GM21381 (cell line): Measurements from ENCODE around the gene DEDD.
A peak's percentile ranks its signal among the peaks of the same experiment; 100 is the strongest.

Experiments
- ATAC-seq: cut with Tn5 transposase; IDR thresholded peaks from one replicate; pipeline ENCODE4 v1.9.1; 2021; ENCODE audit warnings: mild to moderate bottlenecking, moderate library complexity; ENCODE audit not compliant: unreplicated experiment

Gene DEDD

DNA sequence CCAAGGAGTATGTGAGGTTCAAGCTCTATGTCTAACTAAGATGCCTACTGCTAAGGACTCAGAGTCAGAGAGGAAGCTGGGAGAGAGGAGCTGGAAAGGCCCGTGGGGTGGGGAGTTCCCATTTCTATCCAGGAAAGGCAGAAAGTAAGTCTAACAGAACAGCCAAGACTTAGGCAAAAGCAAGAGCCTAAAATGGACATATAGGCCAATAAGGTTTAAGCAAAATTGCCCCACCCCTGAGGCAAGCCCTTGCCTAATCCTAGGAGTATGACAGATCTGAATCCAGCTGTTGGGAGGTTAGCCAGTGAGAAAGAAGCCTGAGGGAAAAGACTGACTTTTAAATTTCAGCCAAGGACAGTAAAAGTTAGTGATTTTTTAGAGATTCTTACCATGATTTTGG lies 35.9 kb downstream of the DEDD start:
- no peak for ATAC-seq

DNA sequence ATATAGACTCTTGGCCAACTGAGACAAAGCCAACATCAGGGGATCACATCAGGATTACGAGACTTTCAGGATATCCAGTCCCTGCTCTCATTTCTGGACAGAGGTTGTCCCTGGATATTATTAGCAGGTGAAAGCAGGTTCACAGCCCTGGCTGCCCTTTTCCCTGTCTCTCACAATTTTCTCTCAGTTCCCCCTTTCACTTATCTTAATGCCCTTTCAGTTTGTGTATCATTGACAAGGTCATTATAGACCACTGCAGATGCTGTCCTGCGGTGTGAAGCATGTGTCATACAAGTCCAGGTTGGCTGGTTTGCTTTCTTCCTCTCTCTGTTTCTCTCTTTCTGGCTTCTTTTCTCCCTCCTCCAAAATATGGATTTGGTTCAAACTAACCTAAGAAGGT lies 36.5 kb downstream of the DEDD start:
- ATAC-seq: peak; percentile 40

DNA sequence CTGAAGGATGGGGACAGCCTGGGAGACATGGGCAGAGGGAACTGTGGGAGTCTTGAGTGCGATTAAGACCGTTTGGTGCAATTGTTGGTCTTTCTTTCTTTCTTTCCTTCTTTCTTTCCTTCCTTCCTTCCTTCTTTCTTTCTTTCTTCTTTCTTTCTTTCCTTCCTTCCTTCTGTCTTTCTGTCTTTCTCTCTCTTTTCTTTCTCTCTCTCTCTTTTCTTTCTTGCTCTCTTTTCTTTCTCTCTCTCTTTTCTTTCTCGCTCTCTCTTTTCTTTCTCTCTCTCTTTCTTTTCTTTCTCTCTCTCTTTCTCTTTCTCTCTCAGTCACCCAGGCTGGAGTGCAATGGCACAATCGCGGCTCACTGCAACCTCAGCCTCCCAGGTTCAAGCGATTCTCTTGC lies 37.2 kb downstream of the DEDD start:
- no peak for ATAC-seq

DNA sequence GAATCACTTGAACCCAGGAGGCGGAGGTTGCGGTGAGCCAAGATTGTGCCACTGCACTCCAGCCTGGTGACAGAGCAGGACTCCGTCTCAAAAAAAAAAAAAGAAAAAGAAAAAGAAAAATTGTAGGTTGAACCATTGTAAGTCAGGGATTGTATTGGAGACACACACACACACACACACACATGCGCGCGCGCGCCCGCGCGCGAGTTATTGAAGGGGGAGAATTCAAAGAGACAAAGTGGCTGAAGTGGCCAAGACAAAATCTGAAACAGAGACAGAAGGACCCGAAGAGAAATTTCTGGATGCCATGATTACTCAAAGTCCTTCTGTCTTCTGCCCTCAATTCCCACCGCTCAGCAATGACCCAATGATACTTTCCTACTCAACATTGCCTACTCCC lies 38.0 kb downstream of the DEDD start:
- no peak for ATAC-seq

DNA sequence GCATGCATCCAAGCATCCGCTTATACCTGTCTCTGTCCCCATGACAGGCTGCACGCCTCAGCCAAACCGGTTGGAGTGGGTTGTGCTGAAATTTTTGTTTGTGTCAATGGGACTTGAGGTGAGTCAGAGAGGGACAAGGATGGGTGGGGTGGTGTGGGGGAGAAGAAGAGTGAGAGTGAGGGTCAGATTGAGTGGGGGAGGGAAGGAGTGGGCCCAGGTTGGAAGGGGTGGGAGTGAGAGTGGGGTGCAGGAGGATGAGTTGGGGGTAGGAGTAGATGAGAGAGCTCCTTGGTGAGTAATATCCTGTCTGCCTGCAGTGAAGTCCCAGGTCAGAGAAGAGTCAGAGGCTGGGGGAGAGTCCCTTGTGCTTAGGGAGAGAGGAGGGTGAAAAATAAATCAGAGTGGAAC lies 39.8 kb downstream of the DEDD start:
- ATAC-seq: no peak

DNA sequence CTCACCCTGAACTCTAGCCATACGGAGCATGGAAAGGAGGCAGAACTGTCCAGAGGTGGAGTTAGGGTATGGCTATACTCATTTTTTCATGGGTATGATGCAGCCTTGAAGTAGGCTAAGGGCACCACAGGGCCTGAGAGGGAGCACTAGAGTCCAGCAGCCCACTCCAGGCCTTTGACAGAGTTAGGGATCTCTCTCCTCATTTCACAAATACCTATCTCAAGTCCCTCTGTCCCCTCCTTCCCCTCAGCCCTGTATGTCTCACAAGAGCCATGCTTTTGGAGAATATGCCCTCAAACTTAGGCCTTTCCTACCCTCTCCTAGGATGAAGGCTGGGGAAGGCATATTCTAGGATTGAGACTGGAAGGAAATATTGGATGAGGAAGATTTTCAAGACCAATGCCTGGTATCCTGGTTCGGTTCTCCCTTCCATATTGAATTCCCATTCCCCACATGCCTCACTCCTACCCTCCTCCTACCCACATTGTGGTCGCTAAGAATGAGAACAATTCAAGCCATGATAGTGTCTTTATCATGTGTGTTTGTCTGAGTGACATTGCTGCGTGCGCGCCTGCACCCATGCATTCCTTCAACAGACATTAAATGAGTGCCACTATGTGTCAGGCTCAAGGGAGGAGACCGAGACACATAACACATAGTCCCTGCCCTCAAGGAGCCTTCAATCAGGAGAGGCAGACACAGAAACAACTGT lies 40.5 kb downstream of the DEDD start:
- ATAC-seq: no peak

DNA sequence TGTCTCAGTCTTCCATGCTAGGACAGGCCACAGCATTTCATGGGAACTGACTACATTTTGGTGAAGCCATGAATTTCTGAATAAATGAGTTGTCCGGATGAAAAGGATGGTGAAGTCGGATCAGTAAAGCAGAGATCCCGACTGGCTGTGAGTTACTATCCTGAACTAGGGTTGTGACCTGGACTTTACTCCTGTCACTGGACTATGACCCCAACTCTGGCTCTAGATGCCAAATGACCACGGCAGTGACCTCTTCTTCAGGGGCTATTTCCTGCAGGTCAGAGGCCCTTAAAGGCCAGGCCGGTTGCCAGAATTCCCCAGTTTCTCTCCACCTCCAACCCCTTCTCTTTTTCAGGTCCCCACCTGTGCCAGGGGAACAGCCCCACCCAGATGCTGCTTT lies 41.4 kb downstream of the DEDD start:
- ATAC-seq: no peak

DNA sequence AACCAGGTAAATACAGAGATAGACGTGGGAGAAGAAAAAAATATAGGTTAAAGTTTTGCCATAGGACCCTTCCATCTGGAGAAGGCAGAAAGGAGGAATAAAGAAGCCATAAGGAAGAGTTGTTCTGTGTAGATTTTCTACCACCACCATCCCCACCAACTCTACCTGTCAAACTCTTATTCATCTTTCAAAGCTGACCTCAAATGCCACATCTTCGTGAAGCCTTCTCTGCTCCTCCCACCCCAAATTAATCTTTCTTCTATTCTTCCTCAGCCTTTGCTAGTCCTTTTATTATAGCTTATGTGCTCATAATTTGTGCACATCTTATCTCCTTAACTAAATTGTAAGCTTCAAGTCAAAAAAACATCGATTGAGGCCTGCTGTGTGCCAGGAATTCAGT lies 41.9 kb downstream of the DEDD start:
- no peak for ATAC-seq

DNA sequence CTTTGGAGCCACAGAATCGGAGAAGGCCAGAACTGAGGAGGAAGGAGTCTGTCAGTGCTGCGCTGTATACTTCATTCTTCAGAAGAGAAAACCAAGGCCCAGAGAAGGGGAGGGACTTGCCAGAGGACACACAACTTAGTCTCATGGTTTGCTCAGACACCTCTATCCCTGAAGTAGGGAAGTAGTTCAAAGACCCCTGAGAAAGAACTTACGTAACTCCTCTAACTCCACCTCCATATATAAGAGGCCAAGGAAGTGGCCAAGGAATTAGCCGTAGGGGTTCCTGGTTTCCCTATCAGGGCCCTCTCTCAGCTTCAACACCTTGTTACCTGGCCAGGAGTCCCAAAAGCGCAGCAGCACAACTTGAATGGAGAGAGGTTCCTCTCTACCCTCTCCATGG lies 42.5 kb downstream of the DEDD start:
- ATAC-seq: no peak

DNA sequence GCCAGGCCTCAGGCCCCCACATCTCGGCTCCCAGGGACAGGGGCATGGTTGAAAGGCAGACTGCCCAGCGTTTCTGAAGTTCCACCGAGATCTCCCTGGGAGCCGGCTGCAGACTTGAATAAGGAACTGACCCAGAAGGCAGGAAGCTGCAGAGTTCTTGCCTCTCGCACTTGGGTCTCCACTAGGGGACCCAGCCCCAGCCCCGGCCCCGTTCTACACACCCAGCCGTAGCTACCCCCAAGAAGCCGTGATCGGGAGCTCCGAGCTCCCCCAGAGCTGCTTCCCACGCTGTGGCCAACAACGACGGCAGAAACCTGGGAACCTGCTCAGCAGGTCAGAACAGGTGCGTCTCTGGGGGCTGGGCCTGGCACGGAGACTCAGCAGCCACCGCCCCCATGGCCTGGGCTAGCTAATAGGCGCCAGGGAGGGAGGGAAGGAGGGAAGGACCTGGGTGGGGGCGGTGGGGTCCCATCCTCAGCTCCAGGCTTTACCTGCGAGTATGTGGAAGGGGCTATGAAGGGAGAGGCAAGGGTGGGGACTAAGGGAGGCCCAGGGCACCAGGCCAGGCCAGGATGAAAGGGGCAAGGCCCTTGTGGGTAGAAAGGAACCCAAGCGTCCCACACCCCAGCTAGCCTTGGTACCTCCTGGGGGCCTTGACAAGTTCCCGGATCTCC lies 43.1 kb downstream of the DEDD start, which contains the start of gene NECTIN4:
TSS of gene NECTIN4 (minus strand) at position 308 of the 674 bp plus-strand sequence. CDS start at position 46, 262 bp downstream.
- no peak for ATAC-seq

DNA sequence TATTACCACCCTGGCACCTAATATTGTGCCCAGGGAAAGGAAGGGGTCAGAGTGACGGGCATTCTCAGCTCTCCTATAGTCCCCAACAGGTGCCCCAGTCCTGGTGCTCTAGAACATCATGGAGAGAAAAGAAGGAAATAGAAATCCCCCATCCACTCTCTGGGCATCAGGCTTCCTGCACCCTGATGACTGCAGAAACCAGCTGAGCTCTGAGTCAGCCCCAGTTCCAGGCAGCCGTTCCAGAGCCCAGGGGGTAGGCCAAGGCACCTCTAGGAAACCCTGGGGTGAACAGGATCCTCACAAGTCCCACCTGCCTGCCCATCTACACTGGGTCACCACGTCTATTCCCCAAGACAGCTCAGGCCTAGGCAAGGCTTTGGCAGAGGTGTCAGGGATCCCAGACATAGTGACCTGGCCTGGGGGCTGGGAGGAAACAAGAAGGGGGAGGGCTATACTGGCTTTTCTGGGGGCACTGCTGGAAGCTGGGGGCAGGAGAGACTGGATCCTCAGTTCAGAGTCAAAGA lies 43.8 kb downstream of the DEDD start:
- no peak for ATAC-seq

DNA sequence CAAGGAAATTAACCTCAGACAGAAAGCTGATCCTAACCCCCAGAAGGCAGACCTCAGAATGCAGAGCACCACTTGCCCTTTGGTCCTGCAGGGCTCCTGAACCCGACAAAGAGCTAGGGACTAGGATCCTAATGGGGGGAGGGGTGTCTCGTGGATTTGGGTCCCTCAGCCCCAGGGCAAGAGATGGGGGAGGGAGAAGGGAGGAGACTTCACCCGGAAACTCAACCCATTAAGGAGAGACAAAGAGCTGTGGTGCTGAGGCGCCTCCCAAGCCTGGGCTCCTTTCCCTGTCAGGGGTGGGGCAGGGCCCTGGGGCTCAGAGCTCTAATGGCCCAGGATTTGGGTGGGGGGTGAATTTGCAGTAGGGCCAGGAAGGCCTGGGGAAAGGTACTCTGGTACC lies 46.0 kb downstream of the DEDD start:
- ATAC-seq: no peak

DNA sequence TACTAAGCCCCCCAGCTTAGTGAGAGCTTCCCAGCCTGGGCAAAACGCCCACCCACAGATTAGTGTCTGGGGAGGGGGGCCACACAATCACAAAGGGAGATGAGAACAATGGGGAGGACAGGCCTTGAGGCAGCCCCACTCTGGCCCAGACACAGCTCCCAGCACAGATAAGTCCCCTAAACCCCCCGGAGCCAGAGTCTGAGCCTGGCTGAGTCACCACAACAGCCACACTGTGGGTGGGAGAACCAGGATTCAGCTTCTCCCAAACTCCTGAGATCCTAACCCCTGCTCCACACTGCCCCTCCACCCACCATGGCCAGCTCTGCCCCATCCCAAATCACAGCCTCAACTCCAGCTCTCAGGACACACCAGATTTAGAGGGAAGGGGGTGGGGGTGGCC lies 47.3 kb downstream of the DEDD start:
- ATAC-seq: no peak

DNA sequence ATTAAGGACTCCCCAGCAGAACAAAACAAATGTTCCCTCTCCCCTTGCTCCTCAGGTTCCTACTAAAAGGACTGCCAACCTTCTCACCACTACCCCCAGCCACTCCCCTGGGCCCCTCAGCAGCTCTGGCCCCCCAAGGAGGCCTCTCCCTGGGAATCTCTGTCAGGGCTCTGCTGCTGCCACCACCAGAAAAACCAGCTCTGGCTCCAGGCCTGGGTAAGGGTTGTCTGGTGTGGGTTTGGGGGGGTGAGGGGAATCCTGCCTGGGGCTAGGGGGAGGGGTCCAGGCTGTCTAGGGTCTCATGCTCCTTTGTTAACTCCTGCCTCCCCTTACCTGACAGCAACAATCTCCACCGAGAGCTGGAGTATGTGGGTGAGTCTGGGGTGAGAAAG lies 47.9 kb downstream of the DEDD start:
- ATAC-seq: no peak

DNA sequence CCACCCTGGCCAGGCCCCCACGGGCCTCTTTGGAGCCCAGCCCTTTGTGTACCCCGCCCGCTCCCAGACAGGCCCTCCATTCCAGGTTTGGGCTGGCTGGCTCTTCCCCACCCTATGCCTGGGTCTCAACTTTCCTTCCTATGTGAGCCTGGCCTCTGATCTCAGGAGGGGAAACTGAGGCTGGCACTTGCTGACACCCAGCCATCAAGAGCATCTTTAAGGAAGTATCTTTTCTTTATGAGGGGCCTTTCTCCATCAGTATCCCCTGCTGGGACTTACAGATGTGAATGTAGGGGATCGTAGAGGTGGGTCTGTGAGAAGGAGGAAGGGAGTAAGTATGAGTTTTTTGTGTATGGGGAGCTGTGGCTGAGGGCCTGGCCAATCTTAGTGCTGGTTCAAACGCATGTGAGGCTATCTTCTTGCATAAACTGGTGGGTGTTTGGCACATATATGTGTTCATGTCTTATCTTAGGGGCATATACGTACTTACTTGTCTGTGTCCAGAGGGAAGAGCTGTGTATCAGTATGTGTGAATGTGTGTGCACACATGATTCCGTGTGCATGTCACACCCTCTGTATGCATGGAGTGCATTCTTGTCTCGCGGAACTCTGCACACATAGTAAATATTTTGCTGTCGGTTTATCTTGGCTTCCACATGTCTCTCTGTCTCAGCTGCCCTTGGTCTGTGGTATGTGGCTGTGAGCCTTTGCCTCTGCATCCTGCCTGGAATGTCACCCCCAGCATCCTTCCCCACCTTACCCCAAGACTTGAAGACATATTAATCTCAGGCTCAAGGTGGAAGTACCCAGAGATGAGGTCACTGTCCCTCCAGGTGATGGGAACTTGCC lies 48.5 kb downstream of the DEDD start:
- ATAC-seq: no peak

DNA sequence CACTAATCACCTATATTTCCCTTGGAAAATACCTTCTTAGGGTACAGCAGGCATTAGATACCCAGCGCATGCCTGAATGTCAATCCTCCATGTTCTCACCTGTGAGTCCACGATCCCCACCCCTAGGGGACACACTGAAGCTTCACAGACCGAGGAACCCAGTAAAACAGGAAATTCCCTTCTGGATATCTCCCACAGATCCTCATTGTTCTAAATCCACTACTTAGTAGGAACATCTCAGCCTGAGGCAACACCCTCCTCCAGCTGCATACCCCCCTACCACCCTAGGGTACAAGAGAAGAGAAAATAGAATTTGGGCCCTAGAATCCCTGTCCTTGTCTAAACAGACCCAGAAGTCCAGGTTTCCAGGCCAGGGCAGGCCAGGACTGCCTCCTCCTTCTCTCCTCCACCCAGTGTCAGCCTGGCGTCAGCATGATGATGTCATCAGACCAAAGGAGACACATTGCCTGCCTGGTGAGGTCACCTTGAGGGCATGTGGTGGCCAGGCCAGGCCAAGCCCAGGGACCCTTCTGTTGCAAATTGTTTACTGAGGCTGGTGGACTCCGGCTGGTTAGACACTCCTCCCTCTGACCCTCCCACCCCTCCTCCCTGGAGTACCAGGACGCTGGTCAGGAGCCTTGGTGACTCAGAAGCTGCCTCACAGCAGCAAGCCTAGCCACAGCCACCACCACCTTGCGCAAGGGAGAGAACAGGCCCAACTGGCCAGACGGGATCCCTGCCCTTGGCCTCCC lies 49.3 kb downstream of the DEDD start:
- no peak for ATAC-seq

DNA sequence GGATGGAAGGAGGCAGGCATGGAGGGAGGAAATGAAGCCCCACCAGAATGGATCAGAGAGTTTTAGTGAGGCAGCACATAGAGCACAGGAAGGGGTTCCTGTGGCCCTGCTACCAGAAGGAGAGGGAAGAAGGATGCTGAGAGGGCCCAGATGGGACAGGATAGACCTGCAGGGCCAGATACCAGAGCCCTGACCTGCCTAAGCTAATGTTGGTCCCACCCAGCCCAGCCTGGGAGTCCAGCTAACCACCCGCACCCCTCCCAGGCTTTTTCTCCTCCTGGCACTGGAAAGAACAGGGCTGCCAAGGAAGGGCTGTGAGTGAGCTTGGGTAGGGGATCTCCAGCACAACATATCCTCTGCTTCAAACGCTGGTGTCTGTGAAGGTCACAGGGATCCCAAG lies 50.0 kb downstream of the DEDD start:
- no peak for ATAC-seq

DNA sequence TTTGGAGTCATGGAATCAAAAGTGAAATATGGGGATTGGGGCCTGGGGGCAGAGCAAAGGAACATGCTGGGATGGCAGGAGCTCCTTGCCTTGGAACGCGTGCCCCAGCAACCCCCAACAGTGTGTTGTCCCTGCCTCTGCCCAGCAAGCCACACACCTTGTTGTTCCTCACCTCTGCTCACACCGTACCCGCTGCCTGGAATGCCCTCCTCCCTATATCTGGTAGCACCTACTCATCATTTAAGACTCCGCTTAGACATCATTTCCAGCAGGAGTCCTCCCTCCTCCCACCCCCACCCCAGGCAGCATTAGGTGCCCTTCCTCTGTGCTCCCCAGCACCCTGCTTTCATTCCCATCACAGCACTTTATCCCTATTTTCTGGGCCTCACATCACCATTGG lies 50.9 kb downstream of the DEDD start:
- no peak for ATAC-seq

DNA sequence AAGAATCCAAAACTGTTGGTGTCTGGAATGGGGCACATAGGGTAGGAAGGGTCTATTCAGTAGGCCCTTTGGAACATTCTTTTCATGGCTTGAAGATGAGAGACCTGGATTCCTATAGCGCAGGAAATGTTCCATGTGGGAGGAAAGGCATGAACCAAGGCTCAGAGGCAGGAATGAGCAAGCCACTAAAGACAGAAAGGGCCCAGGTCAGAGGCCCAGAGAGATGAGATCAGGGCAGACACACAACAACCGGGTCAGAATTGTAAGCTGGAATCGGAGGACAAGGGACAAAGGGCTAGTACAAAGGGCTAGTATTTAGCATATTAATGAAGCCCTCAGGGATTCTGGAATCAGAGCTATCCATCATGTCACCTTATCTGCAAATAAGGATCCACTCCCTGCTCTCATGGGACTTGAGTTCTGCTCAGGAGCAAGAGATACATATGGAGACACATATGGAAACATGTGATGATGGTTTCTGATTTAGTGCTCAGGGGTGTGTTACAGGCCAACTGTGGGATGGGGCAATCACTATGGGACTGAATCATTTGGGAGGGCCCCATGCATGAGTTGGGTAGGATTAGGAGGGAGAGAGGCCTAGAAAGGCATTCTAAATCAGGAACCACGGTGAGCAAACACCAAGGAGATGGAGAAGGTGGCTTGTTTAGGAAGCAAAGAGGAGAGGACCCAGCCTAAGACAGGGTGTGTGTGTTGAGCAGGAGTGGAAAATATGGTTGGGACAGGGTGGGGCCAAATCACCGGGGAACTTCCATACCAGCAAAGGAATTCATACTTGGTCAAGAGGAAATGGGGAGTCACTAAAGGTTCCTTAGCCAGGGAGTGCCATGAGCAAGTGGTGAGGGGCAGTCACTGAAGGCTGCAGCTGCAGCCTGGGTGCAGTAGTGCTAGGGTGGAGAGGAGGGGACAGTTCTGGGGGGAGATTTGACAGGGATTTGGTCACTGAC lies 51.7 kb downstream of the DEDD start:
- no peak for ATAC-seq
